IPS-20b (cell line): Measurements from ENCODE around the gene DCAF10.

Experiments
- H3K27ac ChIP-seq: one replicate; pipeline ENCODE4 v1.5.1; 2013; ENCODE audit warnings: low read length
- H3K27me3 ChIP-seq: 2 replicates; pipeline ENCODE4 v1.6.1; 2013; ENCODE audit warnings: mild to moderate bottlenecking, low read length, inconsistent platforms; ENCODE audit not compliant: insufficient read depth
- H3K36me3 ChIP-seq: 2 replicates; pipeline ENCODE4 v1.6.1; 2013; ENCODE audit warnings: low read depth, mild to moderate bottlenecking, inconsistent platforms, low read length, moderate library complexity; ENCODE audit not compliant: insufficient read depth
- H3K4me1 ChIP-seq: 2 replicates; pipeline ENCODE4 v1.6.1; 2013; ENCODE audit warnings: mild to moderate bottlenecking, control low read depth, inconsistent platforms, low read length, moderate library complexity; ENCODE audit not compliant: insufficient read depth
- H3K4me3 ChIP-seq: 2 replicates; pipeline ENCODE4 v1.5.1; 2013; ENCODE audit warnings: mild to moderate bottlenecking, low read length, inconsistent platforms
- H3K9ac ChIP-seq: 2 replicates; pipeline ENCODE4 v1.6.1; 2013; ENCODE audit warnings: low read depth, mild to moderate bottlenecking, inconsistent platforms, low read length, moderate library complexity
- H3K9me3 ChIP-seq: 2 replicates; pipeline ENCODE4 v1.6.1; 2013; ENCODE audit warnings: mild to moderate bottlenecking, low read depth, low read length, inconsistent platforms; ENCODE audit not compliant: insufficient read depth

The DCAF10 gene

GRCh38 chr9:37914154-37914551 is 113.6 kb downstream of the DCAF10 start:
- no peak overlapping the region for H3K9ac ChIP-seq
- H3K36me3 ChIP-seq, result no peaks in the 10 kb centered on the region
- peaks cover 4% of the 10 kb centered on the region; the same call in 1 of the 2 replicates for H3K4me1 ChIP-seq
- H3K27ac ChIP-seq, result no peak overlapping the region
- no peaks in the 10 kb centered on the region for H3K9me3 ChIP-seq
- no peaks in the 10 kb centered on the region for H3K27me3 ChIP-seq
- H3K4me3 ChIP-seq, result no peak overlapping the region

GRCh38 chr9:37914701-37915358 is 114.2 kb downstream of the DCAF10 start:
- Histone ChIP-seq H3K4me1 (peaks cover 8% of the 10 kb centered on the region; the same call in 1 of the 2 replicates), H3K9ac (no peak overlapping the region), H3K4me3 (no peak overlapping the region), H3K27ac (no peak overlapping the region), H3K9me3 (no peaks in the 10 kb centered on the region), H3K36me3 (no peaks in the 10 kb centered on the region), H3K27me3 (no peaks in the 10 kb centered on the region)

GRCh38 chr9:37915911-37916470 is 115.4 kb downstream of the DCAF10 start:
- Histone ChIP-seq H3K27me3 (no peaks in the 10 kb centered on the region), H3K4me1 (peaks cover 13% of the 10 kb centered on the region; the same call in 1 of the 2 replicates), H3K9ac (no peak overlapping the region), H3K27ac (no peak overlapping the region), H3K9me3 (no peaks in the 10 kb centered on the region), H3K4me3 (no peak overlapping the region), H3K36me3 (no peaks in the 10 kb centered on the region)

- Histone ChIP-seq H3K9ac (no peak overlapping the region), H3K27me3 (no peaks in the 10 kb centered on the region), H3K36me3 (no peaks in the 10 kb centered on the region), H3K9me3 (no peaks in the 10 kb centered on the region), H3K27ac (no peak overlapping the region), H3K4me1 (peaks cover 13% of the 10 kb centered on the region; the same call in 1 of the 2 replicates), H3K4me3 (no peak overlapping the region)
These were observed 116.1 kb downstream of the DCAF10 start for GRCh38 chr9:37916471-37917312.
